ENCODE results near the gene NTF4. TPM values are rescaled to one million over a fixed set of nuclear protein-coding genes. Genes with fewer than 3 reads are reported as not detected.

Gene NTF4
- total and polyA plus RNA-seq, 3 experiments from 2014 or later: not detected

GRCh38 chr19:49097453-49098288 is 33.1 kb upstream of the NTF4 start:
- ChIA-PET CTCF (interaction anchor here (0.7 to 2.6 kb wide), 30 partner anchors 9 to 316 kb away, joined by 3 to 39 read pairs (median 5); partner anchors contain the start of genes HRC, LIN7B, PPFIA3 and RUVBL2), POLR2A (interaction anchor here (0.9 to 1.2 kb wide), 2 partner anchors 16 to 101 kb away, joined by 3 to 7 read pairs; partner anchors contain the start of gene LIN7B)
- Mint-ChIP-seq H3K27me3 (no peaks in the 10 kb centered on the region), H3K4me1 (peaks cover 9 to 22% (median 14%) of the 10 kb centered on the region in 3 donors), H3K27ac (peak overlapping the region in 2 of 8 donors; percentile 66 to 71), H3K9me3 (no peaks in the 10 kb centered on the region), H3K36me3 (peaks cover 4 to 86% (median 10%) of the 10 kb centered on the region in 3 donors), H3K4me3 (no peak overlapping the region)
- DNase-seq: peak; percentile 58 to 84 (median 69)
- H3K27me3 ChIP-seq (ENCODE audit: insufficient read depth, low read length, poor library complexity, severe bottlenecking): no peaks in the 10 kb centered on the region
- no peak overlapping the region for H3K4me3 ChIP-seq (ENCODE audit: low read length)
- no peaks in the 10 kb centered on the region for H3K4me1 ChIP-seq (ENCODE audit: insufficient read depth, low read length)
- peaks cover 65% of the 10 kb centered on the region for H3K36me3 ChIP-seq (ENCODE audit: insufficient read depth, low read length)
- no peak overlapping the region for H3K27ac ChIP-seq (ENCODE audit: low read depth, low read length)
- no peaks in the 10 kb centered on the region for H3K9me3 ChIP-seq (ENCODE audit: low read length)

- Mint-ChIP-seq H3K27me3 (no peaks in the 10 kb centered on the region), H3K4me1 (peaks cover 16 to 42% (median 27%) of the 10 kb centered on the region in 3 donors), H3K36me3 (peaks cover 6 to 90% (median 11%) of the 10 kb centered on the region in 3 donors), H3K27ac (peak overlapping the region in 2 of 8 donors; percentile 12 to 30), H3K9me3 (no peaks in the 10 kb centered on the region), H3K4me3 (no peak overlapping the region)
- Histone ChIP-seq H3K4me1 (ENCODE audit: insufficient read depth, low read length) (no peaks in the 10 kb centered on the region), H3K27ac (ENCODE audit: low read depth, low read length) (no peak overlapping the region), H3K9me3 (ENCODE audit: low read length) (no peaks in the 10 kb centered on the region), H3K4me3 (ENCODE audit: low read length) (no peak overlapping the region), H3K36me3 (ENCODE audit: insufficient read depth, low read length) (peaks cover 67% of the 10 kb centered on the region), H3K27me3 (ENCODE audit: insufficient read depth, low read length, poor library complexity, severe bottlenecking) (no peaks in the 10 kb centered on the region)
- CTCF ChIA-PET: interaction anchor here (0.7 to 2.0 kb wide), 3 partner anchors 12 to 50 kb away, joined by 3 to 8 read pairs (median 3); partner anchors contain the start of gene LIN7B
- no peak for DNase-seq
- POLR2A ChIA-PET: interaction anchor here (0.7 kb wide), 1 partner anchor 120 kb away, joined by 3 read pairs; no protein-coding TSS in a partner anchor
These were observed 30.2 kb upstream of the NTF4 start for GRCh38 chr19:49094505-49095482.

- peaks cover 1 to 82% (median 7%) of the 10 kb centered on the region in 3 donors for H3K36me3 Mint-ChIP-seq
- H3K27ac Mint-ChIP-seq: peak overlapping the region in 1 of 8 donors; percentile 60
- CTCF ChIA-PET: no interaction called here
- Histone ChIP-seq H3K4me3 (ENCODE audit: low read length) (no peak overlapping the region), H3K4me1 (ENCODE audit: insufficient read depth, low read length) (peaks cover 1% of the 10 kb centered on the region), H3K27me3 (ENCODE audit: insufficient read depth, low read length, poor library complexity, severe bottlenecking) (no peaks in the 10 kb centered on the region), H3K36me3 (ENCODE audit: insufficient read depth, low read length) (peaks cover 58% of the 10 kb centered on the region), H3K27ac (ENCODE audit: low read depth, low read length) (no peak overlapping the region), H3K9me3 (ENCODE audit: low read length) (no peaks in the 10 kb centered on the region)
- no peaks in the 10 kb centered on the region for H3K9me3 Mint-ChIP-seq
- H3K4me1 Mint-ChIP-seq: peaks cover 21 to 51% (median 38%) of the 10 kb centered on the region in 3 donors
- H3K27me3 Mint-ChIP-seq: no peaks in the 10 kb centered on the region
- POLR2A ChIA-PET: no interaction called here
- no peak for DNase-seq
- H3K4me3 Mint-ChIP-seq: no peak overlapping the region
These were observed 28.1 kb upstream of the NTF4 start for GRCh38 chr19:49092686-49093085.

GRCh38 chr19:49091391-49092038 is 26.9 kb upstream of the NTF4 start:
- Histone ChIP-seq H3K27ac (ENCODE audit: low read depth, low read length) (no peak overlapping the region), H3K4me1 (ENCODE audit: insufficient read depth, low read length) (peaks cover 13% of the 10 kb centered on the region), H3K9me3 (ENCODE audit: low read length) (no peaks in the 10 kb centered on the region), H3K36me3 (ENCODE audit: insufficient read depth, low read length) (peaks cover 51% of the 10 kb centered on the region), H3K4me3 (ENCODE audit: low read length) (no peak overlapping the region), H3K27me3 (ENCODE audit: insufficient read depth, low read length, poor library complexity, severe bottlenecking) (no peaks in the 10 kb centered on the region)
- Mint-ChIP-seq H3K27me3 (no peaks in the 10 kb centered on the region), H3K36me3 (peaks cover 7 to 78% (median 13%) of the 10 kb centered on the region in 3 donors), H3K4me1 (peaks cover 29 to 57% (median 49%) of the 10 kb centered on the region in 3 donors), H3K27ac (peak overlapping the region in 4 of 8 donors; percentile 13 to 86 (median 46)), H3K9me3 (no peaks in the 10 kb centered on the region), H3K4me3 (peak overlapping the region in 1 of 7 donors; percentile 58)
- ChIA-PET POLR2A (no interaction called here), CTCF (no interaction called here)
- DNase-seq: no peak

GRCh38 chr19:49086296-49086695 is 21.7 kb upstream of the NTF4 start:
- peak overlapping the region; percentile 92 to 96 (median 96) for H3K4me3 Mint-ChIP-seq
- H3K4me3 ChIP-seq (ENCODE audit: low read length): peak overlapping the region; percentile 99
- H3K4me1 ChIP-seq (ENCODE audit: insufficient read depth, low read length): peaks cover 24% of the 10 kb centered on the region
- DNase-seq: no peak
- H3K36me3 ChIP-seq (ENCODE audit: insufficient read depth, low read length): peaks cover 27% of the 10 kb centered on the region
- peaks cover 3 to 9% of the 10 kb centered on the region in 2 donors for H3K27me3 Mint-ChIP-seq
- peaks cover 0 to 2% (median 0%) of the 10 kb centered on the region in 5 donors for H3K9me3 Mint-ChIP-seq
- H3K27me3 ChIP-seq (ENCODE audit: insufficient read depth, low read length, poor library complexity, severe bottlenecking): no peaks in the 10 kb centered on the region
- peaks cover 7 to 46% (median 7%) of the 10 kb centered on the region in 3 donors for H3K36me3 Mint-ChIP-seq
- H3K9me3 ChIP-seq (ENCODE audit: low read length): no peaks in the 10 kb centered on the region
- POLR2A ChIA-PET: interaction anchor here (0.6 kb wide), 1 partner anchor 82 kb away, joined by 3 read pairs; no protein-coding TSS in a partner anchor
- H3K27ac Mint-ChIP-seq: peak overlapping the region; percentile 87 to 97 (median 93)
- H3K4me1 Mint-ChIP-seq: peaks cover 32 to 56% (median 50%) of the 10 kb centered on the region in 3 donors
- CTCF ChIA-PET: interaction anchor here (0.7 to 4.0 kb wide), 4 partner anchors 12 to 93 kb away, joined by 3 to 28 read pairs (median 6); partner anchors contain the start of genes GYS1 and RUVBL2
- H3K27ac ChIP-seq (ENCODE audit: low read depth, low read length): peak overlapping the region; percentile 82

- Mint-ChIP-seq H3K9me3 (peaks cover 0 to 2% (median 0%) of the 10 kb centered on the region in 5 donors), H3K4me3 (peak overlapping the region; percentile 92 to 96 (median 96)), H3K27me3 (peaks cover 4 to 9% of the 10 kb centered on the region in 2 donors), H3K36me3 (peaks cover 6 to 43% (median 6%) of the 10 kb centered on the region in 3 donors), H3K4me1 (peaks cover 32 to 54% (median 49%) of the 10 kb centered on the region in 3 donors), H3K27ac (peak overlapping the region; percentile 87 to 97 (median 93))
- Histone ChIP-seq H3K9me3 (ENCODE audit: low read length) (no peaks in the 10 kb centered on the region), H3K4me1 (ENCODE audit: insufficient read depth, low read length) (peaks cover 24% of the 10 kb centered on the region), H3K27me3 (ENCODE audit: insufficient read depth, low read length, poor library complexity, severe bottlenecking) (no peaks in the 10 kb centered on the region), H3K36me3 (ENCODE audit: insufficient read depth, low read length) (peaks cover 23% of the 10 kb centered on the region), H3K27ac (ENCODE audit: low read depth, low read length) (peak overlapping the region; percentile 82), H3K4me3 (ENCODE audit: low read length) (peak overlapping the region; percentile 99)
- no peak for DNase-seq
- CTCF ChIA-PET: interaction anchor here (0.6 to 4.0 kb wide), 4 partner anchors 10 to 92 kb away, joined by 3 to 28 read pairs (median 6); partner anchors contain the start of genes GYS1 and RUVBL2
- POLR2A ChIA-PET: no interaction called here
These were observed 21.2 kb upstream of the NTF4 start for GRCh38 chr19:49085868-49086232.
